Measurements from ENCODE around the gene DNAH7. TPM values are rescaled to one million over a fixed set of nuclear protein-coding genes. Genes with fewer than 3 reads are reported as not detected.
"Not testable (repeated sequence)": the region's sequence is repeated elsewhere in the genome, so short reads cannot be mapped to it uniquely, and the experiment has no call there.

DNAH7 gene
- total and polyA plus RNA-seq, 9 donors: 0.30 to 27.3 (median 1.6) TPM

- intact Hi-C loops (cut with DNase I): no loop called here
- Histone ChIP-seq H3K4me3 (no peak overlapping the region), H3K4me1 (ENCODE audit: insufficient read depth) (no peaks in the 10 kb centered on the region), H3K36me3 (no peaks in the 10 kb centered on the region), H3K27ac (no peak overlapping the region), H3K9me3 (no peaks in the 10 kb centered on the region), H3K27me3 (no peaks in the 10 kb centered on the region)
- DNase-seq: no peak
- TF ChIP-seq POLR2A (IDR thresholded peaks at IDR 0.05) (no peak), CTCF (IDR thresholded peaks at IDR 0.05) (no peak), EP300 (IDR thresholded peaks at IDR 0.05) (no peak)
- 80 to 86% (median 86%) methylated on average over 5 of the region's 5 CpGs for WGBS, 3 donors
Measured at GRCh38 chr2:196096982-196097745, 28.5 kb upstream of the DNAH7 start.

GRCh38 chr2:196096264-196096663, 27.6 kb upstream of the DNAH7 start:
- 79 to 91% (median 88%) methylated on average over 4 of the region's 4 CpGs for WGBS, 3 donors
- H3K4me1 ChIP-seq (ENCODE audit: insufficient read depth): no peaks in the 10 kb centered on the region
- no peaks in the 10 kb centered on the region for H3K9me3 ChIP-seq
- no peaks in the 10 kb centered on the region for H3K27me3 ChIP-seq
- no peaks in the 10 kb centered on the region for H3K36me3 ChIP-seq
- TF ChIP-seq EP300 (IDR thresholded peaks at IDR 0.05): no peak
- TF ChIP-seq POLR2A (IDR thresholded peaks at IDR 0.05): no peak
- TF ChIP-seq CTCF (IDR thresholded peaks at IDR 0.05): no peak
- intact Hi-C loops (cut with DNase I): no loop called here
- no peak overlapping the region for H3K27ac ChIP-seq
- H3K4me3 ChIP-seq: no peak overlapping the region
- DNase-seq: no peak

- WGBS, 3 donors: 84 to 93% (median 87%) methylated on average over 5 of the region's 5 CpGs
- DNase-seq; H3K9me3 ChIP-seq; H3K36me3 ChIP-seq; H3K27ac ChIP-seq; intact Hi-C loops (cut with DNase I); H3K4me1 ChIP-seq (ENCODE audit: insufficient read depth); H3K27me3 ChIP-seq; H3K4me3 ChIP-seq: not testable (repeated sequence)
Measured at GRCh38 chr2:196089448-196089847, 20.8 kb upstream of the DNAH7 start.

GRCh38 chr2:196088203-196088602, 19.6 kb upstream of the DNAH7 start:
- H3K27ac ChIP-seq: no peak overlapping the region
- H3K27me3 ChIP-seq: no peaks in the 10 kb centered on the region
- DNase-seq: no peak
- TF ChIP-seq POLR2A (IDR thresholded peaks at IDR 0.05) (no peak), EP300 (IDR thresholded peaks at IDR 0.05) (no peak), CTCF (IDR thresholded peaks at IDR 0.05) (no peak)
- H3K4me1 ChIP-seq (ENCODE audit: insufficient read depth): no peaks in the 10 kb centered on the region
- intact Hi-C loops (cut with DNase I): no loop called here
- 39 to 46% (median 40%) methylated on average over 2 of the region's 2 CpGs for WGBS, 3 donors
- no peak overlapping the region for H3K4me3 ChIP-seq
- H3K36me3 ChIP-seq: no peaks in the 10 kb centered on the region
- no peaks in the 10 kb centered on the region for H3K9me3 ChIP-seq

- Histone ChIP-seq H3K4me3 (no peak overlapping the region), H3K36me3 (no peaks in the 10 kb centered on the region), H3K27me3 (no peaks in the 10 kb centered on the region), H3K27ac (no peak overlapping the region), H3K9me3 (no peaks in the 10 kb centered on the region), H3K4me1 (ENCODE audit: insufficient read depth) (no peaks in the 10 kb centered on the region)
- TF ChIP-seq POLR2A (IDR thresholded peaks at IDR 0.05) (no peak), CTCF (IDR thresholded peaks at IDR 0.05) (no peak), EP300 (IDR thresholded peaks at IDR 0.05) (no peak)
- intact Hi-C loops (cut with DNase I): no loop called here
- no peak for DNase-seq
- WGBS, 3 donors: 74 to 92% (median 80%) methylated on average over 7 of the region's 7 CpGs
Measured at GRCh38 chr2:196086517-196087368, 18.1 kb upstream of the DNAH7 start.

All from ovary (tissue), 9 donors.